HEK293 (cell line): ENCODE measurements around the gene COQ3.

Experiments used
- AEBP2 ChIP-seq: fragments of 450-650 bp; formaldehyde crosslinking; IDR thresholded peaks from 2 replicates; pipeline ENCODE4 v1.5.1; 2016; ENCODE audit warnings: missing biosample characterization, missing genetic modification characterization, borderline replicate concordance
- ATF2 ChIP-seq: fragments of 450-650 bp; formaldehyde crosslinking; IDR thresholded peaks from 2 replicates; pipeline ENCODE4 v1.5.1; 2016; ENCODE audit warnings: missing biosample characterization, missing genetic modification characterization, low read depth
- OVOL3 ChIP-seq: fragments of 450-650 bp; formaldehyde crosslinking; IDR thresholded peaks from 2 replicates; pipeline ENCODE4 v1.5.1; 2016; ENCODE audit warnings: missing biosample characterization, missing genetic modification characterization
- TRIM28 ChIP-seq: IDR thresholded peaks from 2 replicates; pipeline ENCODE4 v1.6.1; 2011; ENCODE audit warnings: low read length, control low read depth, borderline replicate concordance
- ZBTB7A ChIP-seq: fragments of 450-650 bp; formaldehyde crosslinking; IDR thresholded peaks from 2 replicates; pipeline ENCODE4 v1.5.1; 2016; ENCODE audit warnings: low read depth, missing biosample characterization, missing genetic modification characterization
- ZBTB8A ChIP-seq: fragments of 450-650 bp; formaldehyde crosslinking; IDR thresholded peaks from 2 replicates; pipeline ENCODE4 v1.5.1; 2016; ENCODE audit warnings: missing biosample characterization, missing genetic modification characterization
- ZNF114 ChIP-seq: fragments of 450-650 bp; formaldehyde crosslinking; IDR thresholded peaks from 2 replicates; pipeline ENCODE4 v1.5.0; 2017; ENCODE audit warnings: missing biosample characterization, missing genetic modification characterization
- ZNF140 ChIP-seq: fragments of 450-650 bp; formaldehyde crosslinking; IDR thresholded peaks from 2 replicates; pipeline ENCODE4 v1.5.1; 2016; ENCODE audit warnings: missing biosample characterization, missing genetic modification characterization
- ZNF19 ChIP-seq: fragments of 450-650 bp; formaldehyde crosslinking; IDR thresholded peaks from 2 replicates; pipeline ENCODE4; 2016; ENCODE audit warnings: missing biosample characterization, missing genetic modification characterization, low read depth
- ZNF266 ChIP-seq: fragments of 450-650 bp; formaldehyde crosslinking; IDR thresholded peaks from 2 replicates; pipeline ENCODE4 v1.5.1; 2016; ENCODE audit warnings: missing biosample characterization, missing genetic modification characterization, low read depth
- ZNF37A ChIP-seq: fragments of 450-650 bp; IDR thresholded peaks from 2 replicates; pipeline ENCODE4 v1.5.1; 2018; ENCODE audit warnings: missing biosample characterization, missing genetic modification characterization
- ZNF426 ChIP-seq: fragments of 450-650 bp; formaldehyde crosslinking; IDR thresholded peaks from 2 replicates; pipeline ENCODE4 v1.5.1; 2017; ENCODE audit warnings: missing biosample characterization, missing genetic modification characterization, mild to moderate bottlenecking, inconsistent platforms, moderate library complexity
- ZNF510 ChIP-seq: fragments of 450-650 bp; formaldehyde crosslinking; IDR thresholded peaks from 2 replicates; pipeline ENCODE4 v1.5.1; 2018; ENCODE audit warnings: mild to moderate bottlenecking, missing genetic modification characterization, missing biosample characterization; ENCODE audit not compliant: insufficient replicate concordance
- ZNF518A ChIP-seq: fragments of 450-650 bp; formaldehyde crosslinking; conservative IDR thresholded peaks from 2 replicates; pipeline ENCODE4 v1.5.1; 2016; ENCODE audit warnings: low read depth, missing biosample characterization, missing genetic modification characterization
- ZNF530 ChIP-seq: fragments of 450-650 bp; formaldehyde crosslinking; IDR thresholded peaks from 2 replicates; pipeline ENCODE4 v1.5.1; 2016; ENCODE audit warnings: low read depth, missing biosample characterization, missing genetic modification characterization
- ZNF560 ChIP-seq: fragments of 450-650 bp; formaldehyde crosslinking; IDR thresholded peaks from 2 replicates; pipeline ENCODE4 v1.5.1; 2017; ENCODE audit warnings: missing biosample characterization, missing genetic modification characterization, borderline replicate concordance
- ZNF623 ChIP-seq: fragments of 450-650 bp; formaldehyde crosslinking; IDR thresholded peaks from 2 replicates; pipeline ENCODE4 v1.5.1; 2016; ENCODE audit warnings: missing biosample characterization, missing genetic modification characterization
- ZNF701 ChIP-seq: fragments of 450-650 bp; formaldehyde crosslinking; IDR thresholded peaks from 2 replicates; pipeline ENCODE4 v1.5.1; 2016; ENCODE audit warnings: missing biosample characterization, missing genetic modification characterization
- TF ChIP-seq, protein P1 (sequence below): fragments of 450-650 bp; formaldehyde crosslinking; IDR thresholded peaks from 2 replicates; pipeline ENCODE4 v1.5.1; 2016; ENCODE audit warnings: missing biosample characterization, missing genetic modification characterization
- TF ChIP-seq, protein P2 (sequence below): fragments of 450-650 bp; formaldehyde crosslinking; IDR thresholded peaks from 2 replicates; pipeline ENCODE4 v1.5.1; 2016; ENCODE audit warnings: missing biosample characterization, missing genetic modification characterization

COQ3 gene

DNA sequence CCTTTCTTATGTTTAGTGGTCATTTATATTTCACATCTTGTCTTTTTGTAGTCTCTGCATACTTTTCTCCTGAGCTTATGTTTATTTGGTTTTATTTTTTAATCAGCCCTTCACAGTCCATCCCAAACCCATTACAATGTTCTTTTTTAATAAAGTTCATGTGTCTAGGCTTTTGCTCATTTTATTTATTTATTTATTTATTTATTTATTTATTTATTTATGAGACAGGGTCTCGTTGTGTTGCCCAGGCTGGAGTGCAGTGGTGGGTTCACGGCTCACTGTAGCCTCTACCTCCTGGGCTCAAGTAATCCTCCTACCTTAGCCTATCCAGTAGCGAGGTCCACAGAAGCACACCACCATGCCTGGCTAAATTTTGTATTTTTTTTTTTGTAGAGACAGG is 3.1 kb downstream of the COQ3 start (continued):
- TF ChIP-seq AEBP2 (peak; percentile 66; the same call in 1 of the 2 replicates), ZNF701 (tag by site-specific recombination) (no peak), ZNF114 (tag by site-specific recombination) (no peak), ZNF140 (tag by site-specific recombination) (peak; percentile 95; the same call in 1 of the 2 replicates), ZNF426 (peak; percentile 93), ZBTB7A (no peak), ZNF518A (tag by site-specific recombination) (peak; percentile 94), ZNF266 (tag by site-specific recombination) (peak; percentile 90), ZNF560 (tag by site-specific recombination) (peak; percentile 82), ZNF19 (tag by site-specific recombination) (peak; percentile 85; the same call in 1 of the 2 replicates), ATF2 (tag by site-specific recombination) (no peak), ZNF623 (tag by site-specific recombination) (peak; percentile 85), ZNF510 (tag by site-specific recombination) (peak; percentile 89), ZBTB8A (tag by site-specific recombination) (peak; percentile 82), ZNF530 (peak; percentile 72; the same call in 1 of the 2 replicates), TRIM28 (no peak), OVOL3 (tag by site-specific recombination) (peak; percentile 48; the same call in 1 of the 2 replicates), ZNF37A (tag by site-specific recombination) (no peak)
- TF ChIP-seq, protein P1, sequence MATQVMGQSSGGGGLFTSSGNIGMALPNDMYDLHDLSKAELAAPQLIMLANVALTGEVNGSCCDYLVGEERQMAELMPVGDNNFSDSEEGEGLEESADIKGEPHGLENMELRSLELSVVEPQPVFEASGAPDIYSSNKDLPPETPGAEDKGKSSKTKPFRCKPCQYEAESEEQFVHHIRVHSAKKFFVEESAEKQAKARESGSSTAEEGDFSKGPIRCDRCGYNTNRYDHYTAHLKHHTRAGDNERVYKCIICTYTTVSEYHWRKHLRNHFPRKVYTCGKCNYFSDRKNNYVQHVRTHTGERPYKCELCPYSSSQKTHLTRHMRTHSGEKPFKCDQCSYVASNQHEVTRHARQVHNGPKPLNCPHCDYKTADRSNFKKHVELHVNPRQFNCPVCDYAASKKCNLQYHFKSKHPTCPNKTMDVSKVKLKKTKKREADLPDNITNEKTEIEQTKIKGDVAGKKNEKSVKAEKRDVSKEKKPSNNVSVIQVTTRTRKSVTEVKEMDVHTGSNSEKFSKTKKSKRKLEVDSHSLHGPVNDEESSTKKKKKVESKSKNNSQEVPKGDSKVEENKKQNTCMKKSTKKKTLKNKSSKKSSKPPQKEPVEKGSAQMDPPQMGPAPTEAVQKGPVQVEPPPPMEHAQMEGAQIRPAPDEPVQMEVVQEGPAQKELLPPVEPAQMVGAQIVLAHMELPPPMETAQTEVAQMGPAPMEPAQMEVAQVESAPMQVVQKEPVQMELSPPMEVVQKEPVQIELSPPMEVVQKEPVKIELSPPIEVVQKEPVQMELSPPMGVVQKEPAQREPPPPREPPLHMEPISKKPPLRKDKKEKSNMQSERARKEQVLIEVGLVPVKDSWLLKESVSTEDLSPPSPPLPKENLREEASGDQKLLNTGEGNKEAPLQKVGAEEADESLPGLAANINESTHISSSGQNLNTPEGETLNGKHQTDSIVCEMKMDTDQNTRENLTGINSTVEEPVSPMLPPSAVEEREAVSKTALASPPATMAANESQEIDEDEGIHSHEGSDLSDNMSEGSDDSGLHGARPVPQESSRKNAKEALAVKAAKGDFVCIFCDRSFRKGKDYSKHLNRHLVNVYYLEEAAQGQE (tag by site-specific recombination): peak; percentile 70
- TF ChIP-seq, protein P2, sequence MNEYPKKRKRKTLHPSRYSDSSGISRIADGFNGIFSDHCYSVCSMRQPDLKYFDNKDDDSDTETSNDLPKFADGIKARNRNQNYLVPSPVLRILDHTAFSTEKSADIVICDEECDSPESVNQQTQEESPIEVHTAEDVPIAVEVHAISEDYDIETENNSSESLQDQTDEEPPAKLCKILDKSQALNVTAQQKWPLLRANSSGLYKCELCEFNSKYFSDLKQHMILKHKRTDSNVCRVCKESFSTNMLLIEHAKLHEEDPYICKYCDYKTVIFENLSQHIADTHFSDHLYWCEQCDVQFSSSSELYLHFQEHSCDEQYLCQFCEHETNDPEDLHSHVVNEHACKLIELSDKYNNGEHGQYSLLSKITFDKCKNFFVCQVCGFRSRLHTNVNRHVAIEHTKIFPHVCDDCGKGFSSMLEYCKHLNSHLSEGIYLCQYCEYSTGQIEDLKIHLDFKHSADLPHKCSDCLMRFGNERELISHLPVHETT (tag by site-specific recombination): 0 out of 2 replicates have a peak, but pooled peaks have one; percentile 32
- TF ChIP-seq, all 188 proteins: peak for 36
